GM18867 (cell line): Measurements from ENCODE around the gene KLHDC10.
"Not testable (repeated sequence)": the region's sequence is repeated elsewhere in the genome, so short reads cannot be mapped to it uniquely, and the experiment has no call there.

Source experiments
- ATAC-seq: cut with Tn5 transposase; IDR thresholded peaks from one replicate; pipeline ENCODE4 v1.9.1; 2021; ENCODE audit warnings: mild to moderate bottlenecking, moderate library complexity; ENCODE audit not compliant: unreplicated experiment

Gene KLHDC10

DNA sequence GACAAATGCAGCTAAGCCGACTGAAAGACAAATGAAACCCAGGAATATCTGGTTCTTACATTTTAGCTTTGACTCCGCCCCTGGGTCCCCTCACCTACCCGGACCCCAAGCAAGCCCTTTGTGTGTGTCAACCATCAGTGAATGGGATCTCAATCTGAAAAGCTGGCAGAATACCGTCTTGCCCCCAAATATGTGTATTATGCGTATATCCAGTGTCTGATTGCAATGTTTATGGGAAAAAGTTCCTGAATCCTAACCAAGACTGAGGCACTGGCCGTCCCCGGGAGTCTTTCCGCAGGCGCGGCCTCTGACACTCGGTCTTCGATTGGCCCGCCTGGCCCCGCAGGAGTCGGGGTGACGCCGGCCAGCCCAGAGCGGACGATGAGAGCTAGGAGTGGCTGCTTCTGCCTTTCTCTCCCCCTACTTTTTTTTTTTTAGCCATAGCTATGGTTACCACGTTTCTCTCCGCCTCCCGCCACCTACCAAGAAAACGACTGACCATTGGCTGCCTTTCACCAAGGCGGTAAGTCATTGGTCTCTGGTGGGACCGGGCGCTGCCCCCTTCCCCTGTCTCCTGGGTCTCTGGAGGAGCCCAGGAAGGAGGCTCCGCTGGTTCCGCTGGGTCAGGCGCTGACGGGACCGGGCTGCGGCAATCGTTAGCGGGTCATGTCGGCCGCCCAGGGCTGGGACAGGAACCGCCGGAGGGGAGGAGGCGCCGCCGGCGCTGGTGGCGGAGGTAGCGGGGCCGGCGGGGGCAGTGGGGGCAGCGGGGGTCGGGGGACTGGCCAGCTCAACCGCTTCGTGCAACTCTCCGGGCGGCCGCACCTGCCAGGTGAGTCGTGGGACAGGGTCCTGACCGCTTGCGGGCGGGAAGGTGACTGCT is at the start of gene KLHDC10:
Gene KLHDC10, plus strand, starts transcription at position 557 of the 883 bp plus-strand sequence. Its CDS starts 110 bp downstream, at position 667.
- ATAC-seq, result peak; percentile 98

DNA sequence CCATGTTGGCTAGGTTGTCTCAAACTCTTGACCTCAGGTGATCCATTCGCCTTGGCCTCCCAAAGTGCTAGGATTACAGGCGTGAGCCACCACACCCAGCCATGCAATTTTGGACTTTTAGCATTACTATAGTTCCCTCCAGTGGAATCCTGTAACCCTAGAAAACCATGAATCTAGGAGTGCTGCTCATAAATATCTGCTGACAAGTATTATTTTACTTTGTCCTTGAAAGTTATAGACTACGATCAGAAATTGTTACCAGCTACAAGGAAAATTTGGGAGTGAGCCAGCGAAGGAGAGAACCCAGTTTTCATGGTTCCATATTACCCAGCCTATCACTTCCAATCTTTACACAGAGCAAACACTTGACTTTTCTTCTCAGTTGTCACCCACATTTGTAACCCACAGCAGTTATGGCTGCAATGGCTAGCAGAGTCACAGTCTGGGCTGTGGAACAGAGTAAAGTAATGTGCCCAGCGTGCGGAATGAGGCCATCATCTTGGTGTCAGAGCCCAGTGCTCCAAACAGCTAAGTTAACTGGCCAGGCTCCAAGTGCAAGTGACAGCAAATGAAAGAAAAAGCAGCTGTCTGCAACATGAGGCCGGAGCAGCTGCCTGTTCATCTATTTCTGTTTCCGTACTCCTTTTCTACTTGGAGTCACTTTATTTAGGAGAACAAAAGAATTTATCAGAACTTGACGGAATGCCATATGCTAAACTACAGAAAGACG is 49.1 kb upstream of the KLHDC10 start:
- no peak for ATAC-seq

DNA sequence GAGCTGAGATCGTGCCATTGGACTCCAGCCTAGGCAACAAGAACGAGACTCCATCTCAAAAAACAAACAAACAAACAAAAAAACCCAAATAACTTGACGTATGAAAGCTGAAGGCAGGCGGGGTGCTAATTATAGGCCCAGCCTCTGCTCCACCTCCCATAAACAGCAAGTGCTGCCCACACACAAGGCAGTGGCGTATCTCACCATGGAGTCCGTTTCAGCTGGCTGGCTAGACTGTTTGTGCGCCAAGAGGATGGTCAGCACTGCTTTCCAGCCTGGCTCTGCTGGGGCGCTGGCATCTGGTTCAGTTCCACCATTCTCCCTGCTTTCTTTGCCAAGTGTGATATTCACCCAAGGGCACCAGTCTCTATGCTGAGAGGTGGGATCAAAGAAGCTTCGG is 48.2 kb upstream of the KLHDC10 start:
- no peak for ATAC-seq

DNA sequence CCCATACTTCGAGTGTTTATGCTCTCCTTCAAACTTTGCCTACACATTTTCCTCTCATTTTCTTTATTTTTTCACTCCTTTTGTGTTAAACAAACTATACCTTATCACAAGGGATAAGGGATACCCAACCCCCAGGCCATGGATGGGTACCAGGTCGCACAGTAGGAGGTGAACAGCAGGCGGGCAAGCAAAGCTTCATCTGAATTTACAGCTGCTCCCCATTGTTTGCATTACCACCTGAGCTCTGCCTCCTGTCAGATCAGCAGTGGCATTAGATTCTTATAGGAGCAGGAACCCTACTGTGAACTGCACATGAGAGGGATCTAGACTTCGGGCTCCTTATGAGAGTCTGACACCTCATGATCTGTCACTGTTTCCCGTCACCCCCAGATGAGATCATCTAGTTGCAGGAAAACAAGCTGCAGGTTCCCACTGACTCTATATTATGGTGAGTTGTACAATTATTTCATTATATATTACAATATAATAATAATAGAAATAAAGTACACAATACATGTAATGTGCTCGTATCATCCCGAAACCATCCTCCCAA is 47.6 kb upstream of the KLHDC10 start:
- no peak for ATAC-seq

DNA sequence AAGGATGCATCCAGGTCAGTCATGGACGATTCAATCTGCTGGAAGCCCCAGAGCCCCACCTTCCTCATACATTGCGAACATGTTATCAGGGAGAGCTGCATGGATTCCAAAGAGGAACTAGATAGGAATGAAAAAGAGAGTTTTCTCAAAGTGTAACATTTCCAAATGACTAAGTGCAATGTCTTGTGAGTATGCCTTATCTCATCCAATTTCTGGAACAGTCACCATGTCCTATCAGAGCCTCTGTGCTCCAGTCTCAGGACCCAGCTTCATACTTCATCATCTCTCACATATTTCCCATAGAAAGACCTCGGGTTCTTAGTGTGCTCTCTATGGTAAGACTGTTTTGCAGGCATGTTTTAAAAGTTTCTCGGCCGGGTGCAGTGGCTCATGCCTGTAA is 45.9 kb upstream of the KLHDC10 start:
- ATAC-seq, result no peak

- no peak for ATAC-seq
Observed at GRCh38 chr7:130032698-130033097, 37.6 kb upstream of the KLHDC10 start.

DNA sequence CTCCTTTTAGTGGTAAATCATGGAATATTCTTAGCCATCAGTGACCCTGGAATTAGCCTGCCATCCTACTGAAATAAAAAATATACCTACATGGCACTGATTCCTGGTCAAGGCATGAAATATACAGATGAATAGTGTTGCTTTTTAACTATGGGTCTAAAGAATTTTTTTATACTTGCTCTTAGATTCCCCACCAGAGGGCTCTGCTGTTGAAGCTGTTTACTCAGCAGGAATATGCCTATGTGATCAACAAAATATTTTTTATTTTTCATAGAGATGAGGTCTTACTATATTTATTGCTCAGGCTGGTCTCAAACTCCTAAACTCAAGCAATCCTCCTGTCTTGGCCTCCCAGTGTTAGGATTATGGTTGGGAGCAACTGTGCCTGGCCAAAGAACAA is 32.6 kb upstream of the KLHDC10 start:
- no peak for ATAC-seq

DNA sequence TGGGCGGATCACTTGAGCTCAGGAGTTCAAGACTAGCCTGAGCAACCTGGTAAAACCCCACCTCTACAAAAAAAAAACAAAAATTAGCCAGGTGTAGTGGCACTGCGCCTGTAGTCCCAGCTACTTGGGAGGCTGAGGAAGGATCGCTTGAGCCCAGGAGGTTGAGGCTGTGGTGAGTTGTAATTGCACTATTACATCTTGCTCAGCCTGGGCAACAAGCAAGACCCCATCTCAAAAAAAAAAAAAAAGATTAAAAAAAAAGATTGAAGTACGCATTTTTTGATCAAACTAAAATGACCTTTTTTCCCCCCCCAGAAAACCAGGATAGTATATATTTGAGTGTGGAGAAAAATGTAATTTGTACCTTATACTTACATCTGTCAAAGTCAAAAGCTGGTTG is 29.8 kb upstream of the KLHDC10 start:
- no peak for ATAC-seq

DNA sequence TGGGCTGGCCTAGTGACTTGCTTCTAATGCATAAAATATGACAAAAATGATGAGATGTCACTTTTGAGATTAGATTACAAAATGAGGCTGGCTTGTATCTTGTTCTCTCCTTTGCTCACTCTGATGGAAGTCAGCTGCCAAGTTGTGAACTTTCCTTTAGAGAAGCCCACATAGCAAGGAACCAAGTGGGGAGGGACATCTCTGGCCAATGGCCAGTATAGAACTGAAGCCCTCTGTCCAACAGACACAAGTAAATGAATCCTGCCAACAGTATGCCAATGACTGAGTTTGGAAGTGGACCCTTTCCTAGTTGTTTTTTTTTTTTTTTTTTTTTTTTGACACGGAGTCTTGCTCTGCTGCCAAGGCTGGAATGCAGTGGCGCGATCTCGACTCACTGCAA is 22.5 kb upstream of the KLHDC10 start:
- ATAC-seq, result no peak

GRCh38 chr7:130048906-130049305 is 21.4 kb upstream of the KLHDC10 start:
- no peak for ATAC-seq

DNA sequence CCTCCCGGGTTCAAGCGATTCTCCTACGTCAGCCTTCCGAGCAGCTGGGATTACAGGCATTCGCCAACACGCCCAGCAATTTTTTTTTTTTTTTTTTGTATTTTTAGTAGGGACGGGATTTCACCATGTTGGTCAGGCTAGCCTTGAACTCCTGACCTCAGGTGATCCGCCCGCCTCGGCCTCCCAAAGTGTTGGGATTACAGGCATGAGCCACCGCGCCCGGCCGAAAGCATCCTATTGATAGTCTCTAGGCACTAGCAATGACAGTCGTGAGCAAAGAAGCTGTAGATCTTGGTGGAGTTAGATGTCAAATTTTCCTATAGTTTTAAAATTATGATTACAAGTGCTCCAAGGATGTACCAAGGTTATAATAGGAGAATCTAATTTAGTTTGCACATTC is 18.1 kb upstream of the KLHDC10 start:
- ATAC-seq, result not testable (repeated sequence)

GRCh38 chr7:130055198-130055597 is 15.1 kb upstream of the KLHDC10 start:
- not testable (repeated sequence) for ATAC-seq

- ATAC-seq, result no peak
Observed at GRCh38 chr7:130062246-130062645, 8.1 kb upstream of the KLHDC10 start.

- ATAC-seq, result no peak
Observed at GRCh38 chr7:130063036-130063435, 7.3 kb upstream of the KLHDC10 start.

DNA sequence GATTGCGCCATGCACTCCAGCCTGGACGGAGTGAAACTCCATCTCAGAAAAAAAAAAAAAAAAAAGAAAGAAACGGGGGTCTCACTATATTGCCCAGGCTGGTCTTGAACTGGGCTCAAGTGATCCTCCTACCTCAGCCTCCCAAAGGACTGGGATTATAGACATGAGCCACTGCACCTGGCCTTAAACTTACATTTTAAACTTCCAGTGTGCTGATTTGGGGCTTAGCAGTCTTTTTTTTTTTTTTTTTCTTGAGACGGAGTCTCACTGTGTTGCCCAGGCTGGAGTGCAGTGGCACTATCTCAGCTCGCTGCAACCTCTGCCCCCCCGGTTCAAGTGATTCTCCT is 5.8 kb upstream of the KLHDC10 start:
- ATAC-seq, result not testable (repeated sequence)

DNA sequence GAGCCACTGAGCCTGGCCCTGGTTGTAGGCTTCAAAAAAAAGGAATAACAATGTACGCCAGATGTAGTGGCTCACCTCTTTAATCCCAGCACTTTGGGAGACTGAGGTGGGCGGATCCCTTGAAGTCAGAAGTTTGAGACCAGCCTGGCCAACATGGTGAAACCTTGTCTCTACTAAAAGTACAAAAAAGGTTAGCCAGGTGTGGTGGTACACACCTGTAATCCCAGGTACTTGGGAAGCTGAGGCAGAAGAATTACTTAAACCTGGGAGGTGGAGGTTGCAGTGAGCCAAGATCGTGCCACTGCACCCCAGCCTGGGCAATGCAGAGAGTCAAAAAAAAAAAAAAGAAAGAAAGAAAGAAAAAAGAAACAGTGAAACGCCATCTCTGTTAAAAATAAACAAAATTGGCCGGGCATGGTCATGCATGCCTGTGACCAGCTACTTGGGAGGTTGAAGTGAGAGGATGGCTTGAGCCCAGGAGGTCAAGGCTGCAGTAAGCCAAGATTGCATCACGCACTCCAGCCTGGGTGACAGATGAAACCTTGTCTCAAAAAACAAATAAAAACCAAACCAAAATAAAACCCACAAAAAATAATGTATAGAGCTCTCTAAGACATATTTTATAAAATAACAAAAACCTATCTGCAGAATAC is 4.7 kb upstream of the KLHDC10 start:
- ATAC-seq, result no peak

DNA sequence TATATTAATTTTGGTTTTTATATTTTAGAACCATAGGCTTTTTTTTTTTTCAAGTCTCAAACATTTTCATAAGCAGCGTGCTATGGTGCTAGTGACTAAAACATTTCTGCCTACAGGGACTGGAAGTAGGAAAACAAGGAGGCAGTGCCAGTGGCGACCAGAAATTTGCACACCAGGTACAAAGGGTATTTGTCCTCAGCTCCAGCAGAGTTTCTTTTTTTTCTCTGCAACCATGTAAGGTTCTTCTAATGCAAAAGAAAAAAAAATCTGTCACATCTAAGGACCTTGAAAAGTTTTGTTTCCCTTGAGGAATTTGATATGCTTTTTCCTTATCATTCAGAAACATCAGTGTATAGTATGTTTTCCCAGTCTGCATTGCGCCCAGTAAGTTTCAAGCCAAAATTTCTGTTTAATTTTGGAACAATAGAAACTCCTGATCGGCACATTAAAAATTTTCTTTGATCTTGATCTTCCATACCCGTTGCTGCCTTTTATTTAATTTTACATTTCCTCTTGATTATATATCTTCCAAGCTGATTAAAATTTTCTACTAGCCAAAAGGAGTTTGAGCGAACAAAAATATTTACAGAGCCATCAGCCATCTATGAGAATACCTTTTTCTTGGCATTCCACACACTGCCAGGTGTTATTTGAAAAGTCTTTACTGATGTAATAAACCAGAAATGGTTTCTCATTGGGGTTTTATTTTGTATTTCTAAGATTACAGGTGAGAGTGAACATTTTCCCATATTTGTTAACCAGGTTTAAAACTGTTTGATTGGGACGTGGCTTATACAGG is 956 bp upstream of the KLHDC10 start:
- no peak for ATAC-seq

GRCh38 chr7:130070861-130071622 is 708 bp downstream of the KLHDC10 start:
- peak; percentile 1 for ATAC-seq

DNA sequence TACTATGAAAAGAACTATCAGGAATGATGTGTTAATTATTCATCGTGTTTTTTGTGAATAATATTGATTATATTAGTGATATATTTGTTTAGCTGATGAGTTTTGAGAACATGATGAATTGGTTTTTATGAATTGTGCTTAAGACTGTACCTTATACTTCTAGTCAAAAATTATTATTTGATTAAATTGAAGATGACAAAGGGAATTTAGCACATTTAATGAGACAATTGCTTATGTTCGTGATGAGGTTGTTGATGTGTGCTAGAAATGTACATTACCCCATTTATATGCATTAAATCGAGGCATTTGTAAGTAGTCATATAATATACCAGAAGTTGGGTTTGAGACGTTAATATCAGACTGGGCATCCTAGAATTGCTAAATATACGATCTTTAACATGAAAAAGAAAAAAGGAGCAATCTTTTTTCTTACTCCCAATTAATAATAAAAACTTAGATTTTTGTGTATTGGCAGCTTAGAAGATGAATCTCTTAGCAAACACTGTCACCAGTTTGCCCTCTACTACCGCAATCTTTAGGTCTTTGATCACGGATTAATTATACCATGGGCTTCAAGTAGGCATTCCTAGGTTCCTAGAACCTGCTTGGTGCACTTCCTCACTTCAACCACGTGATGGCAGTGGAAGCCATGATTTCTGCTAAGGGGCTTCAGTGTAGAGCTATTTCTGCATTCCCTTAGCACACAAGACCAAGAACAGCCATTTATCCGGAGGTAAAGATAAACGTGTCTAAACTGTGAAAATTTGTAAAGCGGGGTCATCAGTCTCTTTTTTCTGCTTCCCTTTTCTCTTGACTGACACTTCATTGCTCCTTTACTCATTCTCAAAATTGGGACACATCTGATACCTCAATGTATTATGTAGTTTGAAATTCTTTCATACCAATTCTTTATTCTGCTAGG is 1.6 kb downstream of the KLHDC10 start:
- ATAC-seq, result peak; percentile 27
